ENCODE results near the gene ITGAX.

The ITGAX gene

DNA sequence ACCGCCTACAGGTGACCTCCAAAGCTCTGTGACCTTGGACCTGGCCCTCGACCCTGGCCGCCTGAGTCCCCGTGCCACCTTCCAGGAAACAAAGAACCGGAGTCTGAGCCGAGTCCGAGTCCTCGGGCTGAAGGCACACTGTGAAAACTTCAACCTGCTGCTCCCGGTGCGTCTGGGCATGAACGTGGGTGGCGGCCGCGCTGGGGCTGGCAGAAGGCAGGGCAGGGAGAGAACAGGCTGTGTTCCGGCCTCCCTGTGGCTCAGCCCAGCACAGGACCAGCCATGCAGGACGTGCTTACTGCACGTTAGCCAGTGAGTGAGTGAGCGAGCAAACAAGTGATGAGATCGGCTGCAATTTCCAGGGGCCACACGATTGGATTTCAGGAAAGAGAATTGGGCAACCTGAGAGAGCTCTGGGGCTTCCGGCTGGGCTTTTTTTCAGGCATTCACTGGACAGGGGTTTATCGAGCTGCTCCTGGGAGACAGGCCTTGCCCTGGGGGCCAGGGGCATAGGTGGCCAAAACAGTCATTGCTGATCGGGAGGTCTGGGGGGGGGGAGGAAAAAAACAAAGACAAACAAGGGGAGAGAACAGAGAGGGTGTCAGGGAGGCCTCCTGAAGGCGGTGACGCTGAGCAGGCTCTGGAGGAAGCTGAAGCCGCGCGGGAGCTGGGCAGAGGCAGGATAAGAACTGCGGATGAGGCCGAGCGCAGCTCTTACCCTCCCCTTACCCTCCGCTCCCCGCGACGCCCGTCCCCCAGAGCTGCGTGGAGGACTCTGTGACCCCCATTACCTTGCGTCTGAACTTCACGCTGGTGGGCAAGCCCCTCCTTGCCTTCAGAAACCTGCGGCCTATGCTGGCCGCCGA is 16.9 kb downstream of the ITGAX start:
- DNase-seq (ENCODE audit: low read depth in 1 of 2, low spot score in 1 of 2): no peak

DNA sequence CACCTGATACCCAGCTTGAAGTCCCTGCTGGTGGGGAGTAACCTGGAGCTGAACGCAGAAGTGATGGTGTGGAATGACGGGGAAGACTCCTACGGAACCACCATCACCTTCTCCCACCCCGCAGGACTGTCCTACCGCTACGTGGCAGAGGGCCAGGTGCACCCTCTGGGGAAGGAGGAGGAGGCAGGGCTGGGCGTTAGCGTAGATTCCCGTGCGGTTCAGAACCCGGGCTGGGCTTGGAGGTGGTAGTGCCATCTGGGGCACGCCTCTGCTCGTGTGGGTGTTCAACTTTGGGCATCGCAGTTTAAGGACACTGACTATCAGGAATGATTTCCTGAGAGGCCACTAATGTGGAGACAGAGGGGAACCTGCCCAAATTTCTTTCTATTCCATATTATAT is 18.3 kb downstream of the ITGAX start:
- no peak for DNase-seq (ENCODE audit: low read depth in 1 of 2, low spot score in 1 of 2)

DNA sequence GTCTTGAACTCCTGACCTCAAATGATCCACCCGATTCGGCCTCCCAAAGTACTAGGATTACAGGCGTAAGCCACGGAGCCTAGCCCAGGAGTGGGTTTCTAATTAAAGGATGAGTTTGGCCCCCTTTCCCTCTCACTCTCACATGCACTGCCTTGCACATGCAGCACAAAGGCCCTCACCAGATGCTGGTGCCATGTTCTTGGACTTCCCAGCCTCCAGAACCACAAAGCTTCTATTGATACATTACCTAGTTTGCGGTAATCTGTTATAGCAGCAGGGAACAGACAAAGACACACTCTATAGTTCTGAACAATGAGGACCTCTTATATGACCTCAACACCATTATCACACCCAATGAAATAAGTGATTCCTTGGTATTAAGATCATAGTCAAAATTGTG is 20.3 kb downstream of the ITGAX start:
- no peak for DNase-seq (ENCODE audit: low read depth in 1 of 2, low spot score in 1 of 2)

DNA sequence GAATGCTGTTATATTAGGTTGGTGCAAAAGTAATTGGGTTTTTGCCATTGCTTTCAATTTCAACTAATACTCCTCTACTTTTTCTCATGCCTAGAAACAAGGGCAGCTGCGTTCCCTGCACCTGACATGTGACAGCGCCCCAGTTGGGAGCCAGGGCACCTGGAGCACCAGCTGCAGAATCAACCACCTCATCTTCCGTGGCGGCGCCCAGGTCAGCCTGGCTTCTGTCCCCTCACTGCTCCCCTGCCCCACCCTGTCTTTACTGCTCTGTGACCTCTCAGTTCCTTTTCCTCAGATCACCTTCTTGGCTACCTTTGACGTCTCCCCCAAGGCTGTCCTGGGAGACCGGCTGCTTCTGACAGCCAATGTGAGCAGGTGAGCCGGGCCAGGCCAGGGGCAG is 21.7 kb downstream of the ITGAX start:
- no peak for DNase-seq (ENCODE audit: low read depth in 1 of 2, low spot score in 1 of 2)

DNA sequence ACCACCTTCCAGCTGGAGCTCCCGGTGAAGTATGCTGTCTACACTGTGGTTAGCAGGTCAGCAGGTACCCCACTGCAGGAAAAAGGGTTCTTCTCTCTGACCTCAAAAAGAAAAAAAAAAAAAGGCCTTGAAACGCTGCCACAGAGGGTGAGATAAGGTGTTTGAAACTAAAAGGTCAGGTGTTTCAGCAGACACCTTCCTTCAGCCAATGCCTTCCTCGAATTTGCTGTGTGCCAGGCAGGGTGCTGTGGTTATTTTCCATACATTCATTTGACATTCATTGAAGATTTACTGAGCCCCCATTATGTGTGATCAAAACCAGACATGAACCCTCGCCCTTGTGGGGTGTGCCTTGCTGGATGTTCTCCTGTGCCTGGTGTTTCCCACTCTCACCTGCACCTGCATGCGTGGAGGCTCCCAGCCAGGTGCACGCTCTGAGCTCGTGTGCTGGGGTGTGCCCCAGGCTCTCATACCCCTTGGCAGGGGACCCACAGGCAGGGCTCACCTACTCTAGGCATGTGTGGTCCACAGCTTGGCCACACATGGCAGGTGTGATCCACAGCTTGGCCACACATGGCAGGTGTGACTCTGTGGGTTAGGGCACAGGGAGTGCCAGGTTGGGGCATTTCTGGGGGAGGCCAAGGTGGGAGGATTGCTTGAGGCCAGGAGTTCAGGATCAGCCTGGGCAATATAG is 22.4 kb downstream of the ITGAX start:
- no peak for DNase-seq (ENCODE audit: low read depth in 1 of 2, low spot score in 1 of 2)

DNA sequence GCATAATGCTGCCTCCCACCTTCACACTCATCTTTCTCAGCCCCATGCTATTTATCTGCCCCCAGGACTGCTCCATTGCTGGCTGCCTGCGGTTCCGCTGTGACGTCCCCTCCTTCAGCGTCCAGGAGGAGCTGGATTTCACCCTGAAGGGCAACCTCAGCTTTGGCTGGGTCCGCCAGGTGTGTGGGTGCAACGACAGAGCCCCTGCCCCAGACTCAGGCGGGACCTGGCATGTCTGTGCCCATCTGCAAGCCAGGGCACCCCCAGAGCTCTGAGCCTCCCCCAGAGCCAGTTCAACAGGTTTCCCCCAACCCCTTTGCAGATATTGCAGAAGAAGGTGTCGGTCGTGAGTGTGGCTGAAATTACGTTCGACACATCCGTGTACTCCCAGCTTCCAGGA is 25.2 kb downstream of the ITGAX start:
- DNase-seq (ENCODE audit: low read depth in 1 of 2, low spot score in 1 of 2): no peak

DNA sequence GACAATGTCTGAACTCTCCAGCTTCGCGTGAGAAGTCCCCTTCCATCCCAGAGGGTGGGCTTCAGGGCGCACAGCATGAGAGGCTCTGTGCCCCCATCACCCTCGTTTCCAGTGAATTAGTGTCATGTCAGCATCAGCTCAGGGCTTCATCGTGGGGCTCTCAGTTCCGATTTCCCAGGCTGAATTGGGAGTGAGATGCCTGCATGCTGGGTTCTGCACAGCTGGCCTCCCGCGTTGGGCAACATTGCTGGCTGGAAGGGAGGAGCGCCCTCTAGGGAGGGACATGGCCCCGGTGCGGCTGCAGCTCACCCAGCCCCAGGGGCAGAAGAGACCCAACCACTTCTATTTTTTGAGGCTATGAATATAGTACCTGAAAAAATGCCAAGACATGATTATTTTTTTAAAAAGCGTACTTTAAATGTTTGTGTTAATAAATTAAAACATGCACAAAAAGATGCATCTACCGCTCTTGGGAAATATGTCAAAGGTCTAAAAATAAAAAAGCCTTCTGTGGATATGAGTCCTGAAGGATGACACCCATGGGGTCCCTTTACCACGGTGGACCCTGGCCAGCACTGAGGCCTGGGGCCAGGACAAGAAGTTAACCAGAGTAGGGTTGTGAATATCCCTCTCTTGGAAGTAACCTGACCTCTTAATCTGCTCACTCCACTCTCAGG is 27.6 kb downstream of the ITGAX start:
- peak; percentile 15 to 41 for DNase-seq (ENCODE audit: low read depth in 1 of 2, low spot score in 1 of 2)

DNA sequence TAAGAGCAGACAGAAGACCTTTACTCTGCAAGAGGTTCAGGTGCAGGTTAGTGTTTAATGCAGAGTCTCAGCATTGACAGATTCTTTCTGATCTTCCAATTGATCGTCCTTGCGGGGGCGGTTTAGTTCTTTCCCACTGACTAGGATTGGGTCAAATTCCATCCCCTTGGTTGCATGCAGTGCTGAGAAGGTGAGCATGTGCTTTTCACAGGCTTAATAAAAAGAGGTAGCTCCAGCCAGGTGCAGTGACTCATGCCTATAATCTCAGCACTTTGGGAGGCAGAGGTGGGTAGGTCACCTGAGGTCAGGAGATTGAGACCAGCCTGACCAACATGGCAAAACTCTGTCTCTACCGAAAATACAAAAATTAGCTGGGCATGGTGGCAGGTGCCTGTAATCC is 30.7 kb downstream of the ITGAX start:
- DNase-seq (ENCODE audit: low read depth in 1 of 2, low spot score in 1 of 2): no peak

DNA sequence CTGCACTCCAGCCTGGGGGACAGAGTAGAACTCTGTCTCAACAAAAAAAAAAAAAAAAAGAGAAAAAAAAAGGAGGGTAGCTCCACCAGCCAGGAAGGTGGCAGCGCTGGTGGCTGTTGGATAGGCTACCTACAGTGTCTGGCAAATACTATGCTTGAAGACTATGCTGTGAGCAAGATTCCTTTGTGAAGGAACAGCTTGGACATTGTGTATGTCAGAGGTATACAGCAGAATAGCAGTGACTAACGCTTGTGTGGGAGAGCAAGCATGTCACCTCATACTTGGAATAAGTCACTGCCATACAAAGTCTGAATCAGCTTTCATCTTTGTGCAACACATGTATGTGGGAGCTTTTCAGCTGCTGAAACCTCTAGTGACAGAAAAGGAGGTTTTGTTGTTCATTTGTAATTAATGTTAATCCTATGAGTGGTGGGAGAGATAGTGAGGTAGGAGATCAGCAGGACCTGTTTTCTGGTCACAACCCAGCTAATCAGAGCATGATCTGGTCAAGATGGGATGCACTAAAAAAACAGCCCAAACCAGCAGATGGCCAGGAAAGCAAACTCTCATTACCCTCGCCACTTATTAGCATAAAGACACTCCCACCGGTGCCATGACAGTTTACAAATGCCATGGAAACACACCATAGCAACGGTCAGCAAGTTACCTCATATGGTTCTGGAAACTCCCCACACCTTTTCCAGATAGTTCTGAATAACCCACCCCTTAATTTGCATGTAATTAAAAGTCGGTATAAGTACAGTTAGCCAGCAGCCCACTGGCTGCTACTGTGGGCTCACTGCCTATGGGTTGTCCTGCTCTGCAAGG is 31.4 kb downstream of the ITGAX start:
- DNase-seq (ENCODE audit: low read depth in 1 of 2, low spot score in 1 of 2): peak in 1 of 2 donors; percentile 26

DNA sequence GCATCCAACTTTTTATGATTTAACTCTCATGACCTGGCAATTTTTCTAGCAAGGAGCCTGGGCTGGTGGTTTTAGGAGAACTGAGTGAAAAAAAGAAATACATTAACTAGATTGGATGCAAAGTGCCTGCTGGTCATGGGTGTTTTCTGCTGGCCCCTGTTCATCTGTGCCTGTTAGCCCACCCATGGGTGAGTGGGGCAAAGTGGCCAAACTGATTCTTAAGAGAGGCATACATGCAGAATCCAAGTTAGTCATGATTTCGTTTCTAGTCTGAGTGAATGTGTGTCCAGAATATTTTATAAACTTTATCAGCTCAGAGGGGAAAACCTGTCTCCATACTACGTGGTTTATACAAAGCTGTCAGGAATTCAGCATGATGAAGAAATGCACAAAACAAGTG is 33.6 kb downstream of the ITGAX start:
- no peak for DNase-seq (ENCODE audit: low read depth in 1 of 2, low spot score in 1 of 2)

DNA sequence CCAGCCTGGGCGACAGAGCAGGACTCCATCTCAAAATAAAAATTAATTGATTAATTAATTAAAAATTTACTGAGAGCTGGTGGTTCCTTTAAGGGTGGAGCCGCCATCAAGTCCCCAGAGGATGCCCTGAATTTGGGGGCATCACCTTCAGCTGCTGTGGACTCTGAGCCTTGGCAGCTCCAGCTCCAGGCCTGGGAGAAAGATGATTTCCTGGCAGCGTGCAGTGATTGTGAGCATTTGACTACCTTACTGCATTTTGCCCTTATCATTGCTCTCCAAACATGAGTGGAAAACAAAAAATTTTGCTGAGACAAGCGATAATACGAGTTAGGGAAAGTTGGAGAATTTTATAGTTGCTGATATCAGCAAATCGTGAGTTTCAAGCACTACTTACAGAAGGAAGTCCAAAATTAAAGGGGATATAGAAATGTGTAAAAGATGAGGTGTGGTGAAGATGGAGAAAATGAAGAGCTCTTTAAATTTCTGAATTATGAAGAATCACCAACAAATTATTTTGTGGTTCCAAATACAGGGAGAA is 35.6 kb downstream of the ITGAX start:
- DNase-seq (ENCODE audit: low read depth in 1 of 2, low spot score in 1 of 2): no peak

DNA sequence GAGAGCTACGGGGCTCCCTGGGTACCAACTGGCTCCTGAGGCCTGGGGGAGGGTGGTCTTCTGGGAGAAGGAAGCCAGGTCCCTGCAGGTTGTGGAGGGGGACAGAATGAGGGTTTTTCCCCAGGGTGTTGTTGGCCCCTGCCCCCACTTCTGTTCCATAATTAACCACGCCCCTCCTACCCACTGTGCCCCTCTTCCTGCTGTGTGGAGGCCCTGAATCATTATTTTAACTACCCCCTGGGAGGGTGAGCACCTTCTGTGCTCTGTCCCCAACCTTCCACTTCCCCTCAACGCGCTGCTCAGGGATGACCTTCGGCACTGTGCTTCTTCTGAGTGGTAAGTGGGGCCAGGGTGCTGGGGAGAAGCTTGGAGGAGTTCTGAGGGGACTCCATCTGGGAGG is 38.1 kb downstream of the ITGAX start, which contains the start of gene ITGAD:
Gene ITGAD, plus strand, starts transcription at position 280 of the 400 bp plus-strand sequence. Its CDS starts 26 bp downstream, at position 306.
- no peak for DNase-seq (ENCODE audit: low read depth in 1 of 2, low spot score in 1 of 2)

DNA sequence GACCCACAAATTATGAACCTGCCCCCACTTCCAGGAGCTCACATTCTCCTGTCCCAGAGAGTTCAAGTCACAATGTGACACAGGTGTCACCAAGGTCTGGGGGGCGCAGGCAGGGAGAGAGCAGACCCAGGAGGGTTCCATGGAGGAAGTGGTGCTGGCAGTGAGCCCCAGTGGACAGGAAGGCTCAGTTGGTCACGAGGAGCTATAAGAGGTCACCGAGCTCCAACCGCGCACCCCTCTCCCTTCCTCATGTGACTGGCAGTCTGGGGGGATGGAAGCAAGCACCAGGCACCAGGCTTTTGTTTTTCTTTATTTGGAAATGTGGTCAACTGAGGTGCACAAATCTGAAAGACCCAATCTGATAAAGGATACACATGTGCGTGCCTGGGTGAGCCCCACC is 40.7 kb downstream of the ITGAX start:
- no peak for DNase-seq (ENCODE audit: low read depth in 1 of 2, low spot score in 1 of 2)

DNA sequence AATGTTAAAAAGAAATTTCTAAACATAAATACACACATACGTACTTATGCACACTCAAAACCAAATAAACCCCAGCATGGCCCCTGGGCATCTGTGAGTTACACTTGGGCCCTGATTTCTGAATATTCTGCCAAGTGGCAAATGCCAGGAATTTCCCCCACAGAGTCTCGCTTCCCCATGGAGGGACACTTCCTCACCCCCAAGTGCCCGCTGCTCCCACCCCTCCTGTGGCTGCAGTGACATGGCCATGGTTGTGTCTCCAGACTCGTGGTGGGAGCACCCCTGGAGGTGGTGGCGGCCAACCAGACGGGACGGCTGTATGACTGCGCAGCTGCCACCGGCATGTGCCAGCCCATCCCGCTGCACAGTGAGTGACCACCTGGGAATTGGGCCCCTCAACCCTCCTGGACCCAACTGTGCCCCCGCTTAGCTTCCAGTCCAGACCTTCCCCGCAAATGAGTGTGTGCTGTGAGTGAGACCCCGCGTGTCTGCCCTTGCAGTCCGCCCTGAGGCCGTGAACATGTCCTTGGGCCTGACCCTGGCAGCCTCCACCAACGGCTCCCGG is 42.2 kb downstream of the ITGAX start:
- DNase-seq (ENCODE audit: low read depth in 1 of 2, low spot score in 1 of 2): no peak

DNA sequence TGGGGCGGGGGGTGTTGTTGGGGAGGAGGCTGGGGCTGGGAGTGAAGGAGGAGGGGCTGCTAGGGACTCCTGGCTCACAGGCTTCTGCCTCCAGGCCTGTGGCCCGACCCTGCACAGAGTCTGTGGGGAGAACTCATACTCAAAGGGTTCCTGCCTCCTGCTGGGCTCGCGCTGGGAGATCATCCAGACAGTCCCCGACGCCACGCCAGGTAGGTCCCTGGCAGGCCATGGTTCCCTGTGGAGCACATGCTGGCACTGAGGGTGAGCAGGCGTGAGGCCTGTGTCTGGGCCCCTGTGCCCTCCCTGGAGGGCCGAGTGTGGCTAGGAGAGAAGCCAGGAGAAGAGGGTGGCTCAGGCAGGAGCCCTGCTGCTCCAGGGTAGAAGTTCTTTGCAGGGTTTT is 42.7 kb downstream of the ITGAX start:
- DNase-seq (ENCODE audit: low read depth in 1 of 2, low spot score in 1 of 2): no peak

DNA sequence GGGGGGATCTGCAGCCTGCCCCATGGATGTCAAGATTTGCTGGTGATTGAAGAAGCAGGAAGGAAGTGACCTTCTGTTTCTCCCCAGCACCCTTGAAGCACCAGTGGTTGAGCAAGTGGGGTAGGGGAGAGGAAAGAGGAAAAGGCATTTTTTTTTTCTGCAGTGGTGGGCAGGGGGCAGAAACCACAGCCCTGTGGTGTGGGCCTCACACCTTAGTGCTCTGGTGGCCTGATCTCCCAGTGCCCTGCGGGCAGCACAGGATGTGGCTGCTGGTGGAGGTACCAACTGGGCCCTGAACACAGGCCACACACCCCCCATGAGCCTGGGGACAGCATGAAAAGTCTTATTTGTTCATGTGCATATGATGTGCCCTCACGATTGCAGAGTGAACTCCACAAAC is 45.2 kb downstream of the ITGAX start:
- no peak for DNase-seq (ENCODE audit: low read depth in 1 of 2, low spot score in 1 of 2)

DNA sequence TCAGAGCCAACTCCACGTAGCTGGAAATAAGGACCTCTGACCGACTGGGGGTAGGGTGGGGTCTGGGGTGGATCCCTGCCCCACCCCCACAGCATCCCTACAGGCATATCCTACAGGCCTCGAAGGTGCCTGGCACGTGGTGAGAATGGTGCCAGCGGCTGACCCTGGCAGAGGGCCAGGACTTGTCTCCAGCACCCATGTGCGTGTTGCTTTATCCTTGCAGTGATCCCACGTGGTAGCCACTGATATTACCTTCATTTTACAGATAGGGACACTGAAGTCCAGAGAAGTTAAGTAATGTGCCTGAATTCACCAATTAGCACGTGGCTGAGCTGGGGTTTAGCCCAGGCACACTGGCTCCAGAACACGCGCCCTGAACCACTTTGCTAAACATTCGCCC is 46.5 kb downstream of the ITGAX start:
- no peak for DNase-seq (ENCODE audit: low read depth in 1 of 2, low spot score in 1 of 2)

DNA sequence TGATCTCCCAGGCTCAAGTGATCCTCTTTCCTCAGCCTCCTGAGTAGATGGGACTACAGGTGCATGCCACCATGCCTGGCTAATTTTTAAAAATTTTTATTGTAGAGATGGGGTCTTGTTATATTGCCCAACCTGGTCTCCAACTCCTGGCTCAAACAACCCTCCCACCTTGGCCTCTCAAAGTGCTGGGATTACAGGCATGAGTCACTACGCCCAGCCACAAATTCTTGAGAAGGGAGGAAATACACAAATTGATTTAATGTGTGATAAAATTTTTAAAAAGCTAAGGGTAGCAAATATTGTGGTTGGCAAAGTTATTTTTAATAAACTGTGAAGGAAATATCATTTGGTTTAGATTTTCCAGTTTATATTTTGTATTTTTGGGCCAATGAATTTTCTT is 47.7 kb downstream of the ITGAX start:
- DNase-seq (ENCODE audit: low read depth in 1 of 2, low spot score in 1 of 2): no peak

DNA sequence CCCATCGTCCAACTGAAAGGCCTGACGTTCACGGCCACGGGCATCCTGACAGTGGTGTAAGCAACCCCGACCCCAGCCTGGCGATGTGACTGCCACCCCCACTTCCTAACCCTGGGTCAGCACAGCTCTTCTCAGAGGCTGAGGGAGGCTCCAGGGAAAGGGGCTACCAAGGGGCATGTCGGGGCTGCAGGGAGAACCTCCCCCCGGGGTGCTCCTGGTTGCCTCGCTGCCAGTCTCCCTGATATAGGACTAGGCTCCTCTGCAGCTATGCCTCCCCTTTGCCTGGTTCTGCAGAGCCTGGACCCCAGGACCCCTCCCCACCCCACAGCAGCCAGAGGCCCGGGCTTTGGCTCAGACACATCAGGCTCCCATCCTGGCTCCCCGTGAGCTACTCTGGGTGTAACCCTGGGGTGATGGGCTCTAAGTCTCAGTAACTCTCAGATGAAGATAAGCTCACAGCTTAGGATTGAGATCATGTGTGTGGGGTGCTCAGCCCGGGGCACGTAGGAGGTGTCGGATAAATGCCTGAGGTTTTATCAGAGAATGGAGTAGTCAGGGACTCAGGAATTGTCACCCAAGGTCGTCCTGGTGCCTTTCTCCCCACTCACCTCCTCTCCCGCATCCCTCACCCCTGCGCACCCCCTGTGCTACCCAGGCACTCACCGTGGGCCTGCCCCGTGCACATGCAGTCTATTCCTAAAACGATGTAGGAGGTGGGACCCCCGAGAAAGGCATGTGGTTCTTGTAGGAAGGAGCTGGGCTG is 48.8 kb downstream of the ITGAX start:
- DNase-seq (ENCODE audit: low read depth in 1 of 2, low spot score in 1 of 2): no peak

Measured in activated CD4-positive, alpha-beta T cell treated with anti-CD3 and anti-CD28 coated beads, Interleukin-2, amount 50 U/mL, for 24 hours (primary cell).